SK-N-SH treated with all-trans-retinoic acid at 6 μM for 48 hours (cell line): ENCODE data around the gene CHP2.

ENCODE experiments used
- ARNTL ChIP-seq: fragments of 450-650 bp; formaldehyde crosslinking; IDR thresholded peaks from 2 replicates; pipeline ENCODE4 v1.5.0; 2020; ENCODE audit warnings: low read depth, mild to moderate bottlenecking, moderate library complexity, borderline replicate concordance
- CSDC2 ChIP-seq: fragments of 250-450 bp; sonication (Bioruptor Pico); IDR thresholded peaks from 2 replicates; pipeline ENCODE4 v1.5.0; 2020; ENCODE audit warnings: mild to moderate bottlenecking, moderate library complexity
- ESRRG ChIP-seq: fragments of 250-450 bp; sonication (Bioruptor Pico); IDR thresholded peaks from 2 replicates; pipeline ENCODE4 v1.6.1; 2021; ENCODE audit warnings: mild to moderate bottlenecking
- ISL1 ChIP-seq: fragments of 250-450 bp; sonication (Bioruptor Pico); IDR thresholded peaks from 2 replicates; pipeline ENCODE4 v2.1.2; 2022; ENCODE audit warnings: mild to moderate bottlenecking, moderate library complexity
- PATZ1 ChIP-seq: fragments of 250-450 bp; sonication (Bioruptor Pico); IDR thresholded peaks from 2 replicates; pipeline ENCODE4 v1.8.0; 2020; ENCODE audit warnings: mild to moderate bottlenecking, moderate library complexity, borderline replicate concordance
- TSHZ2 ChIP-seq: fragments of 250-450 bp; sonication (Bioruptor Pico); IDR thresholded peaks from 2 replicates; pipeline ENCODE4 v1.5.0; 2020; ENCODE audit warnings: mild to moderate bottlenecking, moderate library complexity
- ZFP3 ChIP-seq: fragments of 250-450 bp; sonication (Bioruptor Pico); IDR thresholded peaks from 2 replicates; pipeline ENCODE4 v1.5.0; 2020; ENCODE audit warnings: mild to moderate bottlenecking, moderate library complexity
- ZFP30 ChIP-seq: fragments of 450-650 bp; formaldehyde crosslinking; IDR thresholded peaks from 2 replicates; pipeline ENCODE4 v1.5.0; 2022; ENCODE audit warnings: mild to moderate bottlenecking, moderate library complexity
- ZNF70 ChIP-seq: fragments of 450-650 bp; formaldehyde crosslinking; IDR thresholded peaks from 2 replicates; pipeline ENCODE4 v1.5.0; 2020; ENCODE audit warnings: mild to moderate bottlenecking, moderate library complexity

GRCh38 chr16:23734176-23734893, 20.5 kb upstream of the CHP2 start:
- TF ChIP-seq ISL1 (no peak), ESRRG (CRISPR knock-in tag) (no peak), TSHZ2 (CRISPR knock-in tag) (no peak), ARNTL (CRISPR knock-in tag) (no peak), ZNF70 (CRISPR knock-in tag) (no peak), PATZ1 (CRISPR knock-in tag) (no peak), CSDC2 (CRISPR knock-in tag) (no peak), ZFP3 (CRISPR knock-in tag) (no peak), ZFP30 (CRISPR knock-in tag) (no peak)
